HepG2 (cell line): Measurements from ENCODE around the gene MEX3A. TPM values are rescaled to one million over a fixed set of nuclear protein-coding genes. Genes with fewer than 3 reads are reported as not detected.

Experiments
- ARNT2 ChIP-seq: sonication (generic); formaldehyde crosslinking; IDR thresholded peaks from 2 replicates; pipeline ENCODE4 v1.8.0; 2022; ENCODE audit warnings: mild to moderate bottlenecking, low read depth, missing genetic modification reagents, moderate library complexity
- GTF3A ChIP-seq: sonication (generic); formaldehyde crosslinking; conservative IDR thresholded peaks from 2 replicates; pipeline ENCODE4 v1.4.0; 2020; ENCODE audit warnings: mild to moderate bottlenecking, missing genetic modification reagents
- HOXD1 ChIP-seq: sonication (generic); formaldehyde crosslinking; IDR thresholded peaks from 2 replicates; pipeline ENCODE4 v1.5.0; 2020; ENCODE audit warnings: missing genetic modification reagents
- MIXL1 ChIP-seq: IDR thresholded peaks from 2 replicates; pipeline ENCODE4 v1.6.1; 2016
- NFATC3 ChIP-seq: sonication (generic); formaldehyde crosslinking; IDR thresholded peaks from 2 replicates; pipeline ENCODE4 v1.5.1; 2020; ENCODE audit warnings: mild to moderate bottlenecking, missing genetic modification reagents
- SNAI1 ChIP-seq: sonication (generic); formaldehyde crosslinking; IDR thresholded peaks from 2 replicates; pipeline ENCODE4 v1.5.0; 2020; ENCODE audit warnings: mild to moderate bottlenecking, missing genetic modification reagents, borderline replicate concordance
- TEAD3 ChIP-seq: optimal IDR thresholded peaks from 2 replicates; pipeline ENCODE3; 2016; ENCODE audit warnings: borderline replicate concordance
- TRIM24 ChIP-seq: sonication (generic); formaldehyde crosslinking; IDR thresholded peaks from 2 replicates; pipeline ENCODE4 v1.8.0; 2022; ENCODE audit warnings: mild to moderate bottlenecking, missing genetic modification reagents
- USF2 ChIP-seq, 2 experiments: sonication (generic) in 1 of 2; formaldehyde crosslinking in 1 of 2; IDR thresholded peaks; 2 replicates each; pipeline versions ENCODE4 v1.5.1 to v1.6.1; 2011 to 2020; ENCODE audit warnings: borderline replicate concordance in 1 of 2, low read depth in 1 of 2, low read length in 1 of 2, mild to moderate bottlenecking in 1 of 2, missing genetic modification reagents in 1 of 2, moderate library complexity in 1 of 2
- ZBTB4 ChIP-seq: sonication (generic); formaldehyde crosslinking; IDR thresholded peaks from 2 replicates; pipeline ENCODE4 v1.4.0; 2020; ENCODE audit warnings: missing genetic modification reagents, mild to moderate bottlenecking, borderline replicate concordance
- ZEB1 ChIP-seq: IDR thresholded peaks from 2 replicates; pipeline ENCODE4 v1.6.1; 2012; ENCODE audit warnings: mild to moderate bottlenecking, low read depth, inconsistent platforms; ENCODE audit not compliant: insufficient replicate concordance
- ZNF121 ChIP-seq: sonication (generic); formaldehyde crosslinking; IDR thresholded peaks from 2 replicates; pipeline ENCODE4 v1.5.0; 2020; ENCODE audit warnings: mild to moderate bottlenecking, missing genetic modification reagents
- ZNF75D ChIP-seq: sonication (generic); formaldehyde crosslinking; IDR thresholded peaks from 2 replicates; pipeline ENCODE4 v1.8.1; 2023; ENCODE audit warnings: missing genetic modification reagents, mild to moderate bottlenecking, borderline replicate concordance
- ZNF772 ChIP-seq: sonication (generic); formaldehyde crosslinking; IDR thresholded peaks from 2 replicates; pipeline ENCODE4 v1.5.0; 2020; ENCODE audit warnings: mild to moderate bottlenecking, missing genetic modification reagents
- ZNF790 ChIP-seq: sonication (generic); formaldehyde crosslinking; IDR thresholded peaks from 2 replicates; pipeline ENCODE4 v1.8.0; 2022; ENCODE audit warnings: missing genetic modification reagents, mild to moderate bottlenecking, borderline replicate concordance
- polyA plus RNA-seq, 8 experiments: library from polyadenylated mRNA; depleted of rRNA in 3 of 8; stranded (reverse) in 7 of 8; unstranded in 1 of 8; fragments of >200 nt; fragmentation: Illumina TruSeq in 4 of 8; extraction: Trizol in 4 of 8; gene quantifications; 2 replicates each; pipeline versions ENCODE4 v1.2.1 to v1.2.3, GENCODE V29; 2011 to 2016; ENCODE audit warnings: low read depth in 4 of 8, missing spikeins in 1 of 8, mixed read lengths in 1 of 8; ENCODE audit not compliant: insufficient read depth in 1 of 8
- total RNA-seq, 5 experiments: library from RNA; depleted of rRNA; stranded (reverse); fragments of >200 nt; fragmentation: Illumina TruSeq; extraction: Trizol; gene quantifications; 2 replicates each; pipeline ENCODE4 v1.2.3, GENCODE V29; 2016; ENCODE audit warnings: low read depth in 1 of 5
- TF ChIP-seq, protein P1 (sequence below): sonication (generic); formaldehyde crosslinking; IDR thresholded peaks from 2 replicates; pipeline ENCODE4 v1.4.0; 2020; ENCODE audit warnings: mild to moderate bottlenecking, missing genetic modification reagents
- TF ChIP-seq, protein P2 (sequence below): sonication (generic); formaldehyde crosslinking; IDR thresholded peaks from 2 replicates; pipeline ENCODE4 v1.5.1; 2020; ENCODE audit warnings: mild to moderate bottlenecking, missing genetic modification reagents, moderate library complexity

Gene MEX3A
- total and polyA plus RNA-seq, 2 of the 13 experiments (the other 11 are each of a cell fraction or from before 2014, with no cell fraction given) = 7.6 to 9.1 TPM

DNA sequence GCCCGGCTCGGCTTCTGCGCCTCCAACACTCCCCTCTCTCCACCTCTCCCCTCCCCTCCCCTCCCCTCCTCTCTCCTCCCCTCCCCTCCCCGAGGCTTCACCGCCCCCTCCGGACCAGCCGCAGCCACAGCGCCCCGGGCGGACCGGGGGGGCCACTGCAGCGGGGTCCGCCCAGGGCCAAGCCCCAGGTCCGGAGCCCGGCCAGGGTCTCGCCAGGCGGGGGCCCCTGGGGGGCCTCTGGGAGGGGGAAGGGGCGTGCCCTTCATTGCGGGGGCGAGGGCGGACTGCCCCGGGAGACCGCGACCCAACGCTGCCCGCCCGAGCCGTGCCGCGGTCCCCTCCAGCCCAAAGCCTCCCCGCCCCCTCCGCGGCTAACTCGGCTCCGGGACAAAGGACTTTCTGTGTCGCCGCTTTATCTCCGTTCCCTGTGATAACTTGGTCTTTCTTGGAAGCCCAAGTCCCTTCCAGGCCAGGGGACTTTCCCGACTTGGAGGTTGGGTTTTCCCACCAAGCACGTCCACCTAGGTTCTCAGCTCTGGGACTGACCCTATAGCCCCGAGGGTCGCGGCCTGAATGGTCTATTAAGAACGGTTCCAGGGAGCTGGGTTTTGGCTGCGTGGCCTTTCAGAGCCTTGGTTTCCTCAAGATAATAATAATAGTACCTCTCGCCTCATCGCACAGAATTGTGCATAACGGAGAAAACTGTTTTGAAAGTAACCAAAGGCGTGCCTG, 28.3 kb downstream of the MEX3A start, which contains the start of gene UBQLN4 (continued):
- TF ChIP-seq HOXD1 = no peak
- no peak for TF ChIP-seq TRIM24 (CRISPR knock-in tag)
- no peak for TF ChIP-seq GTF3A
- TF ChIP-seq USF2 (IDR thresholded peaks at IDR 0.05; ENCODE audit: low read depth, low read length) = no peak
- TF ChIP-seq USF2 (CRISPR knock-in tag; IDR thresholded peaks at IDR 0.05; ENCODE audit: borderline replicate concordance) = no peak
- TF ChIP-seq, protein P1, sequence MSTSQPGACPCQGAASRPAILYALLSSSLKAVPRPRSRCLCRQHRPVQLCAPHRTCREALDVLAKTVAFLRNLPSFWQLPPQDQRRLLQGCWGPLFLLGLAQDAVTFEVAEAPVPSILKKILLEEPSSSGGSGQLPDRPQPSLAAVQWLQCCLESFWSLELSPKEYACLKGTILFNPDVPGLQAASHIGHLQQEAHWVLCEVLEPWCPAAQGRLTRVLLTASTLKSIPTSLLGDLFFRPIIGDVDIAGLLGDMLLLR (CRISPR knock-in tag) = no peak; the same call in 1 of the 2 replicates
- TF ChIP-seq ZBTB4 = no peak
- TF ChIP-seq ZNF121 (CRISPR knock-in tag) = no peak
- TF ChIP-seq, protein P2, sequence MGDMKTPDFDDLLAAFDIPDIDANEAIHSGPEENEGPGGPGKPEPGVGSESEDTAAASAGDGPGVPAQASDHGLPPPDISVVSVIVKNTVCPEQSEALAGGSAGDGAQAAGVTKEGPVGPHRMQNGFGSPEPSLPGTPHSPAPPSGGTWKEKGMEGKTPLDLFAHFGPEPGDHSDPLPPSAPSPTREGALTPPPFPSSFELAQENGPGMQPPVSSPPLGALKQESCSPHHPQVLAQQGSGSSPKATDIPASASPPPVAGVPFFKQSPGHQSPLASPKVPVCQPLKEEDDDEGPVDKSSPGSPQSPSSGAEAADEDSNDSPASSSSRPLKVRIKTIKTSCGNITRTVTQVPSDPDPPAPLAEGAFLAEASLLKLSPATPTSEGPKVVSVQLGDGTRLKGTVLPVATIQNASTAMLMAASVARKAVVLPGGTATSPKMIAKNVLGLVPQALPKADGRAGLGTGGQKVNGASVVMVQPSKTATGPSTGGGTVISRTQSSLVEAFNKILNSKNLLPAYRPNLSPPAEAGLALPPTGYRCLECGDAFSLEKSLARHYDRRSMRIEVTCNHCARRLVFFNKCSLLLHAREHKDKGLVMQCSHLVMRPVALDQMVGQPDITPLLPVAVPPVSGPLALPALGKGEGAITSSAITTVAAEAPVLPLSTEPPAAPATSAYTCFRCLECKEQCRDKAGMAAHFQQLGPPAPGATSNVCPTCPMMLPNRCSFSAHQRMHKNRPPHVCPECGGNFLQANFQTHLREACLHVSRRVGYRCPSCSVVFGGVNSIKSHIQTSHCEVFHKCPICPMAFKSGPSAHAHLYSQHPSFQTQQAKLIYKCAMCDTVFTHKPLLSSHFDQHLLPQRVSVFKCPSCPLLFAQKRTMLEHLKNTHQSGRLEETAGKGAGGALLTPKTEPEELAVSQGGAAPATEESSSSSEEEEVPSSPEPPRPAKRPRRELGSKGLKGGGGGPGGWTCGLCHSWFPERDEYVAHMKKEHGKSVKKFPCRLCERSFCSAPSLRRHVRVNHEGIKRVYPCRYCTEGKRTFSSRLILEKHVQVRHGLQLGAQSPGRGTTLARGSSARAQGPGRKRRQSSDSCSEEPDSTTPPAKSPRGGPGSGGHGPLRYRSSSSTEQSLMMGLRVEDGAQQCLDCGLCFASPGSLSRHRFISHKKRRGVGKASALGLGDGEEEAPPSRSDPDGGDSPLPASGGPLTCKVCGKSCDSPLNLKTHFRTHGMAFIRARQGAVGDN (CRISPR knock-in tag) = no peak; the same call in 1 of the 2 replicates
- no peak for TF ChIP-seq MIXL1 (CRISPR knock-in tag)
- no peak for TF ChIP-seq ZNF772
- no peak for TF ChIP-seq TEAD3 (CRISPR knock-in tag)
- TF ChIP-seq ZNF790 = no peak
- no peak for TF ChIP-seq NFATC3 (CRISPR knock-in tag)
- TF ChIP-seq SNAI1 (CRISPR knock-in tag) = 0 out of 2 replicates have a peak, but pooled peaks have one; percentile 58
- no peak for TF ChIP-seq ZNF75D (CRISPR knock-in tag)
- no peak for TF ChIP-seq ARNT2 (CRISPR knock-in tag)
- no peak for TF ChIP-seq ZEB1
